D721Med (cell line): ENCODE results near the gene NUP210L.
"Not testable (repeated sequence)": the region's sequence is repeated elsewhere in the genome, so short reads cannot be mapped to it uniquely, and the experiment has no call there.

Source experiments
- DNase-seq: peaks from one replicate; pipeline ENCODE4 v3.0.0; 2011; ENCODE audit warnings: low spot score; ENCODE audit not compliant: insufficient read length
- FAIRE-seq: peaks from 2 replicates; lab custom pipeline; 2011; peaks lifted over from hg19 to GRCh38; lab: Jason Lieb, UNC
- CTCF ChIP-seq: IDR thresholded peaks from 2 replicates; pipeline ENCODE4 v1.5.1; 2012; ENCODE audit warnings: mild to moderate bottlenecking, control low read depth; ENCODE audit not compliant: insufficient read depth; ENCODE audit errors: missing control alignments

Gene NUP210L

GRCh38 chr1:154104433-154105082 is 50.3 kb downstream of the NUP210L start:
- no peak for TF ChIP-seq CTCF
- FAIRE-seq (no peak), DNase-seq (no peak)

- FAIRE-seq, DNase-seq: not testable (repeated sequence)
Observed at GRCh38 chr1:154100141-154100540, 54.7 kb downstream of the NUP210L start.

GRCh38 chr1:154097873-154098272 is 57.0 kb downstream of the NUP210L start:
- TF ChIP-seq CTCF, result no peak
- FAIRE-seq (no peak), DNase-seq (no peak)

- no peak for DNase-seq
- FAIRE-seq, result no peak
- TF ChIP-seq CTCF, result no peak
Observed at GRCh38 chr1:154095456-154096060, 59.3 kb downstream of the NUP210L start.

GRCh38 chr1:154094411-154094810 is 60.5 kb downstream of the NUP210L start:
- TF ChIP-seq CTCF, result no peak
- no peak for DNase-seq
- FAIRE-seq, result no peak

GRCh38 chr1:154093699-154094098 is 61.2 kb downstream of the NUP210L start:
- no peak for TF ChIP-seq CTCF
- DNase-seq (no peak), FAIRE-seq (no peak)

GRCh38 chr1:154091706-154092105 is 63.2 kb downstream of the NUP210L start:
- FAIRE-seq, result no peak
- no peak for DNase-seq
- TF ChIP-seq CTCF, result no peak

GRCh38 chr1:154087574-154087973 is 67.3 kb downstream of the NUP210L start:
- peak; percentile 55 for FAIRE-seq
- DNase-seq, result no peak
- TF ChIP-seq CTCF, result no peak

GRCh38 chr1:154083057-154083456 is 71.8 kb downstream of the NUP210L start:
- FAIRE-seq, result not testable (repeated sequence)

More at GRCh38 chr1:154083057-154083456, 71.8 kb downstream of the NUP210L start:
- not testable (repeated sequence) for DNase-seq
